ENCODE measurements around the gene UNC93B1.
A peak's percentile ranks its signal among the peaks of the same experiment; 100 is the strongest.
"Not testable (repeated sequence)": the region's sequence is repeated elsewhere in the genome, so short reads cannot be mapped to it uniquely, and the experiment has no call there.

The UNC93B1 gene

GRCh38 chr11:67990546-67991346, 13.2 kb downstream of the UNC93B1 start:
- DNase-seq: not testable (repeated sequence)

- DNase-seq: not testable (repeated sequence)
These were observed 18.6 kb downstream of the UNC93B1 start for GRCh38 chr11:67985302-67985701.

- no peak for DNase-seq
These were observed 19.9 kb downstream of the UNC93B1 start for GRCh38 chr11:67983951-67984350.

GRCh38 chr11:67982255-67982857, 21.5 kb downstream of the UNC93B1 start:
- not testable (repeated sequence) for DNase-seq

- DNase-seq: not testable (repeated sequence)
These were observed 22.7 kb downstream of the UNC93B1 start for GRCh38 chr11:67981226-67981625.

GRCh38 chr11:67978766-67979418, 25.0 kb downstream of the UNC93B1 start:
- DNase-seq: not testable (repeated sequence)

GRCh38 chr11:67974746-67975145, 29.2 kb downstream of the UNC93B1 start:
- not testable (repeated sequence) for DNase-seq

GRCh38 chr11:67965830-67966348, 38.0 kb downstream of the UNC93B1 start:
- DNase-seq: not testable (repeated sequence)

- DNase-seq: not testable (repeated sequence)
These were observed 39.2 kb downstream of the UNC93B1 start for GRCh38 chr11:67964746-67965145.

GRCh38 chr11:67963879-67964278, 40.0 kb downstream of the UNC93B1 start:
- DNase-seq: not testable (repeated sequence)

- DNase-seq: not testable (repeated sequence)
These were observed 40.7 kb downstream of the UNC93B1 start for GRCh38 chr11:67963217-67963616.

- DNase-seq: not testable (repeated sequence)
These were observed 47.7 kb downstream of the UNC93B1 start for GRCh38 chr11:67956236-67956635.

- peak; percentile 73 for DNase-seq
These were observed 48.4 kb downstream of the UNC93B1 start for GRCh38 chr11:67955461-67956007.

- not testable (repeated sequence) for DNase-seq
These were observed 48.9 kb downstream of the UNC93B1 start for GRCh38 chr11:67954971-67955370.

- not testable (repeated sequence) for DNase-seq
These were observed 49.6 kb downstream of the UNC93B1 start for GRCh38 chr11:67954251-67954650.

GRCh38 chr11:67950705-67951104, 53.2 kb downstream of the UNC93B1 start:
- not testable (repeated sequence) for DNase-seq

- not testable (repeated sequence) for DNase-seq
These were observed 56.1 kb downstream of the UNC93B1 start for GRCh38 chr11:67947785-67948184.

GRCh38 chr11:67946403-67946802, 57.5 kb downstream of the UNC93B1 start:
- DNase-seq: not testable (repeated sequence)

- DNase-seq: not testable (repeated sequence)
These were observed 60.5 kb downstream of the UNC93B1 start for GRCh38 chr11:67943406-67943805.
